NB4 (cell line): Measurements from ENCODE around the gene INO80E.

Experiments used
- DNase-seq: peaks from one replicate; pipeline ENCODE4 v3.0.0; 2010; ENCODE audit warnings: low read depth
- H3K4me3 ChIP-seq: one replicate; pipeline ENCODE4 v1.5.1; 2011; ENCODE audit warnings: mild to moderate bottlenecking, low read depth, low read length, moderate library complexity
- MYC ChIP-seq: IDR thresholded peaks from 2 replicates; pipeline ENCODE4 v1.6.1; 2011; ENCODE audit warnings: low read depth, low read length
- POLR2A ChIP-seq: IDR thresholded peaks from 2 replicates; pipeline ENCODE4 v1.6.1; 2011; ENCODE audit warnings: mild to moderate bottlenecking; ENCODE audit not compliant: insufficient read length; ENCODE audit errors: extremely low read depth
- TF ChIP-seq, protein P1 (sequence below): IDR thresholded peaks from one replicate; pipeline ENCODE4 v1.5.1; 2012; ENCODE audit warnings: low read depth, low read length
- TF ChIP-seq, protein P2 (sequence below): IDR thresholded peaks from 2 replicates; pipeline ENCODE4 v1.6.1; 2011; ENCODE audit warnings: low read depth, low read length

Gene INO80E

DNA sequence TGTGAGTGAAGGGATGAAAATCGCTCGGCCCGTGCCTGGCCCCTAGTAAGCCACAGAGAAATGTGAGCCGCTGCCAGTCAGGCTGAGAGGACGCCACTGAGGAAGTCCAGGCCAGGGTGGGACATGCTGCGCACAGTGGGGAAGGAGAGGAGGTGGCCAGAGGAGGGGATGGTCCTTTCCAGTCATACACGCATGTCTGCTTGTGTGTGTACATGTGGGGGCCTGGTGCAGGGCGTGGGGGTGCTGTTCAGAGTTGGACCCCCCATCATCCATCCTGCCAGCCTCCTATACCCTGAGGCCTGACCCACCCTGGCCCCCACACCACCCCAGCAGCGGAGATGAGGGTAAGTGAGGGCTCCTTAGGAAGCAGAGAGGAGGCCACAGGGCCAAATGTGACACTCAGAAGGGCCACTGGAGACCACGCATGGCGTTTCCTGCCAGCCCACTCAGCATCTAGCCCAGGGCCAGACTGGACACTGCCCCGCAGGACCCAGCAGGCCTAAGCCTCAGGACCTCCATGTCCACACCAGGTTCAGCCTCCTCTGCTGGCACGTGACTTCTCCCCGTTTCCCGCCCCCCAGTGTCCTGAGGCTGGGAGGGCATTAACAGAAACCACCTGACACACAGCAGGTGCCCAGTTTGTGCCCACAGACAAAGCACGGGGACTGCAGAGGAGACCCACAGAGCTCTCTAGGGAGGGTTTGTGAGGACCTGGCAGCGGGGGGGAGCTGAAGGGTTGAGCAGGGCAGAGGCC lies 7.8 kb downstream of the INO80E start:
- no peak for DNase-seq
- no peak overlapping the region for H3K4me3 ChIP-seq
- TF ChIP-seq, protein P1, sequence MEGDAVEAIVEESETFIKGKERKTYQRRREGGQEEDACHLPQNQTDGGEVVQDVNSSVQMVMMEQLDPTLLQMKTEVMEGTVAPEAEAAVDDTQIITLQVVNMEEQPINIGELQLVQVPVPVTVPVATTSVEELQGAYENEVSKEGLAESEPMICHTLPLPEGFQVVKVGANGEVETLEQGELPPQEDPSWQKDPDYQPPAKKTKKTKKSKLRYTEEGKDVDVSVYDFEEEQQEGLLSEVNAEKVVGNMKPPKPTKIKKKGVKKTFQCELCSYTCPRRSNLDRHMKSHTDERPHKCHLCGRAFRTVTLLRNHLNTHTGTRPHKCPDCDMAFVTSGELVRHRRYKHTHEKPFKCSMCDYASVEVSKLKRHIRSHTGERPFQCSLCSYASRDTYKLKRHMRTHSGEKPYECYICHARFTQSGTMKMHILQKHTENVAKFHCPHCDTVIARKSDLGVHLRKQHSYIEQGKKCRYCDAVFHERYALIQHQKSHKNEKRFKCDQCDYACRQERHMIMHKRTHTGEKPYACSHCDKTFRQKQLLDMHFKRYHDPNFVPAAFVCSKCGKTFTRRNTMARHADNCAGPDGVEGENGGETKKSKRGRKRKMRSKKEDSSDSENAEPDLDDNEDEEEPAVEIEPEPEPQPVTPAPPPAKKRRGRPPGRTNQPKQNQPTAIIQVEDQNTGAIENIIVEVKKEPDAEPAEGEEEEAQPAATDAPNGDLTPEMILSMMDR: no peak
- TF ChIP-seq POLR2A (no peak), MYC (no peak)
- TF ChIP-seq, protein P2, sequence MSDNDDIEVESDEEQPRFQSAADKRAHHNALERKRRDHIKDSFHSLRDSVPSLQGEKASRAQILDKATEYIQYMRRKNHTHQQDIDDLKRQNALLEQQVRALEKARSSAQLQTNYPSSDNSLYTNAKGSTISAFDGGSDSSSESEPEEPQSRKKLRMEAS: no peak

DNA sequence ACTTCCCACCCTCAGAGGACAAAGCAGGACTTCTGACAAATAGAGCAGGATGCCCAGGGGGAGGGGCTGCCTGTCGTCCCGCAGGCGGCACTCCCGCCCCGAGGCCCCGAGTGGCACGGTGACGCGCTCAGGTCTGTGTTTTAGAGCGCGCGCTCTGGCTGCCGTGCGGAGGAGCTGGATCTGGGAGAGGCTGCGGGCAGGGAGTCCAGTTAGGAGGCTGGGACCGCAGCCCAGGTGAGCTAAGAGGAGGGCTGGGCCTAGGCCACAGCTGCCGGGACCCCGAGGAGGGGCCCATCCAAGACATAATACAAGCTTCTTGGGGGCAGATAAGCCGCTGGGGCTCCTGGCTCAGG lies 8.4 kb downstream of the INO80E start:
- TF ChIP-seq MYC (no peak), POLR2A (no peak)
- TF ChIP-seq, protein P2: no peak
- TF ChIP-seq, protein P1: no peak
- no peak overlapping the region for H3K4me3 ChIP-seq
- no peak for DNase-seq

DNA sequence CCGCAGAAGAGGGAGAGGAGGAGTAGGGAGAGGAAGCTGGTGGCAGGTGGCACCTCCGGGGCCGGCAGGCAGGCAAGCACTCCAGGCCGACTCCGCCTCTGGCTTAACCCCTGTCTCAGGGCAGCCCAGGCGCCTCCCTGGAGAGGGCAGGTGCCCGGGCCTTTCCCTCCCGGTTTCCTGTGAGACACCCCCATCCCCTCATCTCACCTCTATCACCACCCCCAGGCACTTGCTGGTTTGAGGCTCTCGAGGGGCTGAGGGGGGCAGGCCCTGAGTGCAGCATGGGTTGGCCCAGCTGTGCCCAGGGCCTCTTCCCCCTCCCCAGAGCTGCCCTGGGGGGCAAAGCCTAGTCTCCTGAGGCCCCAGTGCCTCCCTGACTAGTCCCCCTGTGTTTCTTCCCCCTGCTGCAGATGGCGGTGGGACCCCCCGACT lies 8.8 kb downstream of the INO80E start:
- H3K4me3 ChIP-seq: no peak overlapping the region
- no peak for TF ChIP-seq POLR2A
- TF ChIP-seq, protein P2: no peak
- TF ChIP-seq MYC: no peak
- TF ChIP-seq, protein P1: no peak
- no peak for DNase-seq

DNA sequence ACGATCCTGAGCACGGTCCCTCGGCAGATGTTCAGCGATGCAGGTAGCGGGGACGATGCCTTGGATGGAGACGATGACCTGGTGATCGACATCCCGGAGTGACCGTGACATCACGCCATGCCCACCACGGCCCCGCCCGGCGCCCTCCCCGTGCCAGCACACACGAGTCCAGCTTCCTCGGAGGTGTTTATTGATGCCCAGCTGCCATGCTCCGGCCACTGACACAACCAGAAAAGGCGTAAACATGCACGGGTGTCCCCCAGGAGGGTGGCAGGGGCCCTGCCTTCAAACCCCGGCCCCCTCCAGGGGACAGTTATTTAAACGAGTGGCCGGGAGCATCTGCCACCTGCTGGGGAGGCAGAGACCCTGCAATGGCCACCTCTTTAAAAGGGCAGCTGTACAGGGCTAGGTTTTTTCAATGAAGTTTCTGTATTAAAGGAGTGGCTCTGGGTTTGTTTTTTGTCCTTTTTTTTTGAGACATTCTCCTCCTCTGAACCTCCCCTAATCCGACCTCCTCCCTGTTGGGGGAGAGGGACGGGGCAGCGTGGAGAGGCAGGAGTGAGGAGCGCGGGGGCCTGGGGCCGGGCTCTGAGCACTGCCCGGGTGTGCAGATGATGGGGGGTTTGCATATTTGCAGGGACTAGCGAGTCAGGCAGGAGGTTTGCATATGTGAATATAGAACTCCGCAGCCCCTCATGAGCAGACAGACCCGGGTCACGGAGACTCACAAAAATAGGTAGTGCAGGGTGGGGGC lies 9.5 kb downstream of the INO80E start:
- TF ChIP-seq, protein P1: peak; percentile 75
- no peak for TF ChIP-seq MYC

DNA sequence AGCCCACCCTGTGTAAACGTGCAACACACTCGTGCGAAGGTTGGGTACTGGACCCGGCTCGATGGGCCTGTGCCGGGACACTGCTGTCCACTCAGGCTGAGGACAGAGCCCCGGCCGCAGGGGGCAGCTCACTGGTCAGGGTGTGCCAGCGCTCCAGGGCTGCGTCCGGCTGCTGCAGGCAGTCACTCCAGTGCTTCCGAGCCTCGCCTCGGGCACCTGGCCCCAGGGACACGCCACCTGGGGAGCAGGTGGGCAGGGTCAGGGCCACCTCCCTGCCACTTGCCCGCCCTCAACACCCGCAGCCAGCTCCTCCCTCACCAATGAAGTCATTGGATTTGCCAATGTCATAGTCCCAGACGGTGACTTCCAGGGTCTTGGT lies 10.0 kb downstream of the INO80E start:
- no peak overlapping the region for H3K4me3 ChIP-seq
- TF ChIP-seq, protein P1: no peak
- no peak for TF ChIP-seq MYC
- no peak for TF ChIP-seq POLR2A
- TF ChIP-seq, protein P2: no peak
- DNase-seq: no peak

More for the DNA sequence above, 9.5 kb downstream of the INO80E start:
- H3K4me3 ChIP-seq: no peak overlapping the region
- peak; percentile 52 for DNase-seq
